Thyroid gland (tissue), 4 donors: ENCODE measurements around the gene MTFP1. TPM values are rescaled to one million over a fixed set of nuclear protein-coding genes. Genes with fewer than 3 reads are reported as not detected.

ENCODE experiments used
- DNase-seq, 2 donors: peaks; one replicate each; pipeline ENCODE4 v3.0.0-alpha.2; 2019
- H3K27ac ChIP-seq, 3 donors: fragments of 200-600 bp; sonication (generic); 1 replicate in 2 of 3; 2 replicates in 1 of 3; pipeline ENCODE4 v1.5.1; 2016 to 2019; ENCODE audit warnings: mild to moderate bottlenecking in 1 of 3, moderate library complexity in 1 of 3
- H3K27me3 ChIP-seq: fragments of 200-600 bp; sonication (generic); one replicate; pipeline ENCODE4 v1.5.1; 2019
- H3K36me3 ChIP-seq, 2 donors: fragments of 200-600 bp; sonication (generic); one replicate each; pipeline ENCODE4 v1.5.1; 2016 to 2019
- H3K4me1 ChIP-seq, 2 donors: fragments of 200-600 bp; sonication (generic); one replicate each; pipeline ENCODE4 v1.5.1; 2017 to 2019
- H3K4me3 ChIP-seq, 3 donors: fragments of 200-600 bp; sonication (generic); replicated peaks in 1 of 3; 1 replicate in 2 of 3; 2 replicates in 1 of 3; pipeline ENCODE4 v1.5.1; 2016; ENCODE audit warnings: mild to moderate bottlenecking in 1 of 3
- H3K9me3 ChIP-seq: fragments of 200-600 bp; sonication (generic); one replicate; pipeline ENCODE4 v1.5.1; 2017
- CTCF ChIP-seq, 6 experiments: fragments of 200-600 bp in 3 of 6; fragments of 450-650 bp in 3 of 6; sonication (generic) in 3 of 6; IDR thresholded peaks; one replicate each; pipeline ENCODE4 v1.5.1; 2016 to 2019; ENCODE audit warnings: antibody characterized with exemption in 6 of 6, mild to moderate bottlenecking in 2 of 6, inconsistent platforms in 1 of 6, moderate library complexity in 1 of 6
- POLR2A ChIP-seq, 2 donors: fragments of 450-650 bp; IDR thresholded peaks; one replicate each; pipeline ENCODE4 v1.6.1; 2017; ENCODE audit warnings: antibody characterized with exemption in 2 of 2, mild to moderate bottlenecking in 2 of 2, moderate library complexity in 1 of 2
- WGBS, 2 donors: methylation state at CpG; one replicate each; pipeline ENCODE4 v1.1.5; 2017; 5-methylcytosine and 5-hydroxymethylcytosine counted together
- intact Hi-C: fragments of 100-400 bp; cut with DNase I; formaldehyde crosslinking; loops from one replicate; pipeline ENCODE4 v1.15.1; 2023
- total RNA-seq, 4 donors: library from RNA; depleted of rRNA; stranded (reverse); fragments of >200 nt; gene quantifications; one replicate each; pipeline ENCODE4 v1.2.3, GENCODE V29; 2016

Gene MTFP1
- total RNA-seq, 4 donors from 2014 or later, result 5.8 to 25.7 (median 14.4) TPM

GRCh38 chr22:30408388-30409102, 17.0 kb upstream of the MTFP1 start:
- H3K9me3 ChIP-seq, result no peaks in the 10 kb centered on the region
- WGBS, 2 donors, result 72 to 84% methylated on average over 11 to 13 of the region's 13 CpGs

GRCh38 chr22:30411780-30412179, 13.8 kb upstream of the MTFP1 start:
- H3K36me3 ChIP-seq, result peaks cover 29 to 42% of the 10 kb centered on the region in 2 donors
- no peaks in the 10 kb centered on the region for H3K4me1 ChIP-seq
- H3K27ac ChIP-seq, result no peak overlapping the region
- intact Hi-C loops, result no loop called here
- no peaks in the 10 kb centered on the region for H3K9me3 ChIP-seq
- no peak for DNase-seq
- no peak overlapping the region for H3K4me3 ChIP-seq
- no peak for TF ChIP-seq POLR2A (IDR thresholded peaks at IDR 0.05)
- 87 to 88% methylated on average over 3 of the region's 3 CpGs for WGBS, 2 donors
- no peaks in the 10 kb centered on the region for H3K27me3 ChIP-seq

More at GRCh38 chr22:30408388-30409102, 17.0 kb upstream of the MTFP1 start:
- TF ChIP-seq CTCF (IDR thresholded peaks at IDR 0.05) (no peak), POLR2A (IDR thresholded peaks at IDR 0.05) (no peak)
- no peak for DNase-seq
- Histone ChIP-seq H3K27me3 (no peaks in the 10 kb centered on the region), H3K4me1 (no peaks in the 10 kb centered on the region), H3K27ac (no peak overlapping the region), H3K4me3 (no peak overlapping the region), H3K36me3 (peaks cover 16 to 32% of the 10 kb centered on the region in 2 donors)
- intact Hi-C loops, result no loop called here

- WGBS, 2 donors, result 85 to 93% methylated on average over 4 of the region's 4 CpGs
- Histone ChIP-seq H3K4me1 (no peaks in the 10 kb centered on the region), H3K4me3 (no peak overlapping the region), H3K27ac (no peak overlapping the region), H3K27me3 (no peaks in the 10 kb centered on the region), H3K9me3 (no peaks in the 10 kb centered on the region), H3K36me3 (peaks cover 36 to 40% of the 10 kb centered on the region in 2 donors)
- intact Hi-C loops, result no loop called here
- DNase-seq, result no peak
- TF ChIP-seq CTCF (IDR thresholded peaks at IDR 0.05) (no peak), POLR2A (IDR thresholded peaks at IDR 0.05) (no peak)
Measured at GRCh38 chr22:30413001-30413400, 12.6 kb upstream of the MTFP1 start.

GRCh38 chr22:30413745-30414524, 11.6 kb upstream of the MTFP1 start:
- peaks cover 37 to 43% of the 10 kb centered on the region in 2 donors for H3K36me3 ChIP-seq
- TF ChIP-seq POLR2A (IDR thresholded peaks at IDR 0.05) (no peak), CTCF (IDR thresholded peaks at IDR 0.05) (no peak)

GRCh38 chr22:30414525-30415047, 11.0 kb upstream of the MTFP1 start:
- no peaks in the 10 kb centered on the region for H3K4me1 ChIP-seq
- no peak overlapping the region for H3K27ac ChIP-seq
- 82 to 88% methylated on average over 4 of the region's 4 CpGs for WGBS, 2 donors
- H3K27me3 ChIP-seq, result no peaks in the 10 kb centered on the region
- no peak overlapping the region for H3K4me3 ChIP-seq
- intact Hi-C loops, result no loop called here
- H3K36me3 ChIP-seq, result peaks cover 35 to 43% of the 10 kb centered on the region in 2 donors
- TF ChIP-seq CTCF (IDR thresholded peaks at IDR 0.05) (no peak), POLR2A (IDR thresholded peaks at IDR 0.05) (no peak)
- DNase-seq, result no peak
- H3K9me3 ChIP-seq, result no peaks in the 10 kb centered on the region

More at GRCh38 chr22:30413745-30414524, 11.6 kb upstream of the MTFP1 start:
- DNase-seq, result no peak
- Histone ChIP-seq H3K27me3 (no peaks in the 10 kb centered on the region), H3K27ac (no peak overlapping the region), H3K4me3 (no peak overlapping the region), H3K4me1 (no peaks in the 10 kb centered on the region), H3K9me3 (no peaks in the 10 kb centered on the region)
- 74 to 76% methylated on average over 5 of the region's 5 CpGs for WGBS, 2 donors
- intact Hi-C loops, result no loop called here
